Measurements from ENCODE around the gene SDK2. TPM values are rescaled to one million over a fixed set of nuclear protein-coding genes. Genes with fewer than 3 reads are reported as not detected.
A peak's percentile ranks its signal among the peaks of the same experiment; 100 is the strongest.

Gene SDK2
- total RNA-seq, 6 experiments from 2014 or later: 0.11 to 0.46 (median 0.25) TPM

GRCh38 chr17:73589363-73589980, 54.8 kb downstream of the SDK2 start:
- Histone ChIP-seq H3K36me3 (no peaks in the 10 kb centered on the region), H3K4me3 (no peak overlapping the region), H3K4me1 (no peaks in the 10 kb centered on the region), H3K9me3 (no peaks in the 10 kb centered on the region), H3K27ac (no peak overlapping the region), H3K27me3 (no peaks in the 10 kb centered on the region)
- intact Hi-C loops (cut with DNase I): no loop called here
- DNase-seq (no peak), ATAC-seq (no peak)
- WGBS (ENCODE audit: insufficient coverage, low coverage, low lambda C conversion rate, missing lambda C conversion rate): 46% methylated on average over 4 of the region's 11 CpGs
- TF ChIP-seq CTCF (IDR thresholded peaks at IDR 0.05) (no peak), POLR2A (IDR thresholded peaks at IDR 0.05) (no peak)

- TF ChIP-seq POLR2A (IDR thresholded peaks at IDR 0.05) (no peak), CTCF (IDR thresholded peaks at IDR 0.05) (no peak)
- H3K27me3 ChIP-seq: no peaks in the 10 kb centered on the region
- H3K4me3 ChIP-seq: no peak overlapping the region
- no peaks in the 10 kb centered on the region for H3K36me3 ChIP-seq
- WGBS (ENCODE audit: insufficient coverage, low coverage, low lambda C conversion rate, missing lambda C conversion rate): 69% methylated on average over 5 of the region's 7 CpGs
- H3K4me1 ChIP-seq: no peaks in the 10 kb centered on the region
- DNase-seq (no peak), ATAC-seq (no peak)
- intact Hi-C loops (cut with DNase I): no loop called here
- H3K9me3 ChIP-seq: no peaks in the 10 kb centered on the region
- no peak overlapping the region for H3K27ac ChIP-seq
These were observed 55.4 kb downstream of the SDK2 start for GRCh38 chr17:73588891-73589290.

- DNase-seq (no peak), ATAC-seq (no peak)
- 80% methylated on average over 1 of the region's 15 CpGs for WGBS (ENCODE audit: insufficient coverage, low coverage, low lambda C conversion rate, missing lambda C conversion rate)
- H3K36me3 ChIP-seq: no peaks in the 10 kb centered on the region
- TF ChIP-seq POLR2A (IDR thresholded peaks at IDR 0.05): no peak
- TF ChIP-seq CTCF (IDR thresholded peaks at IDR 0.05): no peak
- no peaks in the 10 kb centered on the region for H3K4me1 ChIP-seq
- no peaks in the 10 kb centered on the region for H3K9me3 ChIP-seq
- H3K4me3 ChIP-seq: no peak overlapping the region
- H3K27ac ChIP-seq: no peak overlapping the region
- H3K27me3 ChIP-seq: no peaks in the 10 kb centered on the region
- intact Hi-C loops (cut with DNase I): no loop called here
These were observed 55.9 kb downstream of the SDK2 start for GRCh38 chr17:73588301-73588846.

GRCh38 chr17:73586921-73587602, 57.2 kb downstream of the SDK2 start:
- no peak overlapping the region for H3K27ac ChIP-seq
- H3K36me3 ChIP-seq: no peaks in the 10 kb centered on the region
- DNase-seq: no peak
- H3K4me1 ChIP-seq: no peaks in the 10 kb centered on the region
- no peaks in the 10 kb centered on the region for H3K27me3 ChIP-seq
- H3K4me3 ChIP-seq: no peak overlapping the region
- intact Hi-C loops (cut with DNase I): no loop called here
- H3K9me3 ChIP-seq: no peaks in the 10 kb centered on the region
- no peak for TF ChIP-seq CTCF (IDR thresholded peaks at IDR 0.05)
- TF ChIP-seq POLR2A (IDR thresholded peaks at IDR 0.05): no peak
- 88% methylated on average over 2 of the region's 12 CpGs for WGBS (ENCODE audit: insufficient coverage, low coverage, low lambda C conversion rate, missing lambda C conversion rate)
- peak in 2 of 4 donors; percentile 22 to 30 for ATAC-seq

All from right lobe of liver (tissue), 6 donors.